AG04449 (cell line): ENCODE data around the gene RHO.

Experiments used
- CTCF ChIA-PET: fragments of 350-600 bp; formaldehyde crosslinking; extraction: SDS; loops from one replicate; lab custom pipeline; 2021; ENCODE audit warnings: antibody characterized with exemption; lab: Yijun Ruan, JAX
- POLR2A ChIA-PET: fragments of 400-600, 350-600 bp; formaldehyde crosslinking; extraction: SDS; loops from one replicate; lab custom pipeline; 2020; ENCODE audit warnings: antibody characterized with exemption, inconsistent platforms; lab: Yijun Ruan, JAX
- DNase-seq: peaks from one replicate; pipeline ENCODE4 v3.0.0-alpha.2; 2010; ENCODE audit warnings: low read depth, low spot score
- H3K4me3 ChIP-seq: 2 replicates; pipeline ENCODE4 v1.5.1; 2011; ENCODE audit warnings: low read depth, mild to moderate bottlenecking, control low read depth, low read length
- TF ChIP-seq, protein P1 (sequence below): IDR thresholded peaks from one replicate; pipeline ENCODE4 v1.5.1; 2011; ENCODE audit warnings: mild to moderate bottlenecking, moderate library complexity, low read length, control low read depth, inconsistent platforms; ENCODE audit not compliant: insufficient read depth; ENCODE audit errors: missing control alignments

Gene RHO

DNA sequence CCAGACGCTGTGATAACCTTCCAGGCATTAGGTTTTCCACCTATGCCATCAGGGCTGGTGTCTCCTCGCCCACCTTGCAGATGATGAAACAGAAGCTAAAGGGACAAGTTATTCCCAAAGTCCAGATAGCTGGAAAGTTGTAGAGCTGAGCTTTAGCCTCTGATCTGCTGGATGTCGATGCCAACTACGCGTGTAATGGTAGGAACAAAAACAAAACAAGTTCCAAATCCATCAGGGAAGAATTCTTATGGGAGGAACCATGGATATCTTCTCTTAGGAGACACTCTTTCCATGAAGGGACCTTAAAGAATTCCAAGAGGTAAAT is 28.1 kb upstream of the RHO start:
- TF ChIP-seq, protein P1, sequence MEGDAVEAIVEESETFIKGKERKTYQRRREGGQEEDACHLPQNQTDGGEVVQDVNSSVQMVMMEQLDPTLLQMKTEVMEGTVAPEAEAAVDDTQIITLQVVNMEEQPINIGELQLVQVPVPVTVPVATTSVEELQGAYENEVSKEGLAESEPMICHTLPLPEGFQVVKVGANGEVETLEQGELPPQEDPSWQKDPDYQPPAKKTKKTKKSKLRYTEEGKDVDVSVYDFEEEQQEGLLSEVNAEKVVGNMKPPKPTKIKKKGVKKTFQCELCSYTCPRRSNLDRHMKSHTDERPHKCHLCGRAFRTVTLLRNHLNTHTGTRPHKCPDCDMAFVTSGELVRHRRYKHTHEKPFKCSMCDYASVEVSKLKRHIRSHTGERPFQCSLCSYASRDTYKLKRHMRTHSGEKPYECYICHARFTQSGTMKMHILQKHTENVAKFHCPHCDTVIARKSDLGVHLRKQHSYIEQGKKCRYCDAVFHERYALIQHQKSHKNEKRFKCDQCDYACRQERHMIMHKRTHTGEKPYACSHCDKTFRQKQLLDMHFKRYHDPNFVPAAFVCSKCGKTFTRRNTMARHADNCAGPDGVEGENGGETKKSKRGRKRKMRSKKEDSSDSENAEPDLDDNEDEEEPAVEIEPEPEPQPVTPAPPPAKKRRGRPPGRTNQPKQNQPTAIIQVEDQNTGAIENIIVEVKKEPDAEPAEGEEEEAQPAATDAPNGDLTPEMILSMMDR: no peak
- CTCF ChIA-PET: interaction anchor here (0.6 to 1.5 kb wide), 3 partner anchors 10 to 325 kb away, joined by 3 to 6 read pairs (median 3); no protein-coding TSS in a partner anchor
- POLR2A ChIA-PET: no interaction called here
- no peak overlapping the region for H3K4me3 ChIP-seq
- DNase-seq: no peak

DNA sequence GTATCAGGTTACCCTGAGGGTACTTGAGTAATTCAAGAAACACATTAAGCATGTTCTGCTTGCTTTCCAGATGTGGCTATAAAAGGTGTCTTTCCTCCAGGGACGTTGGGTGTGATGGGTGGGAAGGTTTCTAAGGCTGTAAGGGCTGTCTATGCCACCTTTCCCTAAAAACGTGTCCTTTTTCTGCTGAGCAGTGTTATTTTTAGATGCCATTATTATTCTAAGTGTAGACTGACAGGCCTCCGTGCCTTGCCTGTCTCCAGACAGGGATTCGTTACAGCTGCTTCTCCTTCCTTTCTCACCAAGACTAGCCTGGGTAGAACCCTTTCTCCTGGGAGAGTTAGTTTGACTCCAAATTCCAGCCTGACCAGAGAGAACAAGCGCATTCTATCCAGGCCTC is 26.8 kb upstream of the RHO start:
- POLR2A ChIA-PET: no interaction called here
- TF ChIP-seq, protein P1: no peak
- H3K4me3 ChIP-seq: no peak overlapping the region
- CTCF ChIA-PET: interaction anchor here (1.0 to 2.7 kb wide), 3 partner anchors 9 to 12 kb away, joined by 4 to 12 read pairs (median 6); no protein-coding TSS in a partner anchor
- DNase-seq: no peak

DNA sequence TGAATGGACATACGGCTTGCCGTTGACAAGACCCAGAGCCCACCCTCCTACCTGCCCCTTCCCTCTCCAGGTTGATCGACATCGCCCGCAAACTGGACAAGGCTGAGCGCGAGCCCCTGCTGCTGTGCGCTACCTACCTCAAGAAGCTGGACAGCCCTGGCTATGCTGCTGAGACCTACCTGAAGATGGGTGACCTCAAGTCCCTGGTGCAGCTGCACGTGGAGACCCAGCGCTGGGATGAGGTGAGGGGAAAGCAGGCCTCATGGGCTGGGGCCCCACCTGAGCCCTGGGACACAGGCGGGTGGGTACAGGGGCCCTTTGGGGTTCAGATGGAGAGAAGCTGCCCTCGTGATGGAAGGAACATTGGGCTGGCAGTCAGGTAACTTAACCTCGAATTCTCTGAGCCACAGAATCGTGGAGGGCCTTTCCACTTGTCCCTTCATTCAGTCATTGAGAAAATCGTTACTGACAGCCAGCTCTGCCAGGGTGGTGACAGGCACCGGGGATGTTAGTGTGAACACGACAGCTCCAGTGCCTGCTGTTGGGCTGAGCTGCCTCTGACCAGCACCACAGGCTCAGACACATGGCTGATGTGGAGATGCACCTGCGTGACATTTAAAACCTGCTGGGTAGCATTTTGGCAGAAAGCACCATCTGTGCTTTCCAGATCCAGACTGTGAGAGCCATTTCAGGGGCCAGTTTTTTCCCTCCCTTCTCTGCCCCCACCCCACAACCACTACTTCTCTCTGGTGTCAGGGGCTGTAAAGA is 25.6 kb upstream of the RHO start:
- no peak overlapping the region for H3K4me3 ChIP-seq
- CTCF ChIA-PET: interaction anchor here (1.0 to 2.7 kb wide), 3 partner anchors 10 to 327 kb away, joined by 3 to 12 read pairs (median 4); no protein-coding TSS in a partner anchor
- POLR2A ChIA-PET: interaction anchor here (0.7 kb wide), 1 partner anchor 111 kb away, joined by 3 read pairs; no protein-coding TSS in a partner anchor
- no peak for DNase-seq
- TF ChIP-seq, protein P1: no peak

DNA sequence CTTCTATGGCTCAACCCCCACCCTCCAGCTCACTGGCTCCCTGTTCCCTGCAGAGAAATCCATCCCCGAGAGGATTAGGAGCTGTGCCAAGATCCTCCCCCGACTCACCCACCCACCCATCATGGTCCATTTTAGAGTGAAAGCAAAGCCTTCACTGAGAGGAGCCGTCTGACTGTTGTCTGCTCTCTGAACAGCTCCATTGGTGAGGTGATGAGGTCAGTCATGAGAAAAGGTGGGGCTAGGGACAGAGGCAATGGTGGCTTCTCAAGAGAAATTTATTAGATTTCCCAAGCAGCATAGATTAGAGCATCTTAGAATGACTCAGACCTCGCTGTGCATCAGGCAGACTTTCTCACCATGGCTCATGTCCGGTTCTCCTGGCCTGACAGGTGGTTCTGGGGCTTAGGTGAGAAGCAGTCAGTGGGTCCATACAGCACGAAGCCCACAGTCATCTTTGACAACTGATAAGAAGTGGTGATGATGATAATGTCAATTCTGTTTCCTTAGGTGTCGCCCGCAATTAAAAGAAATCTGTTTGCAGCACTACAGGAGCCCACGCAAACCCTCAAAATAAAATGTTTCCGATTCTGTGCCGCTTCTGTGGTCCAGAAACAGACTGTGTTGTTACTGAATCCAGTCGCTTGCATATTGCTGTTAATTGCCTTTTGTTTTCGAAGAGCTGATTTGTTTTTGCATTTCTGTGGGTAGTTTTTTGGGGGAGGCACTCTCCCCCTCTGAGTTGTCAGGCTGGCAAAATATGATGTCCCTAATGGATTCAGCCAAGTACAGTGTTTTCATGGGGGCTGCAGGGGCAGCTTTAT is 24.8 kb upstream of the RHO start:
- TF ChIP-seq, protein P1: no peak
- no peak overlapping the region for H3K4me3 ChIP-seq
- DNase-seq: no peak
- ChIA-PET POLR2A (no interaction called here), CTCF (interaction anchor here (1.2 to 2.7 kb wide), 3 partner anchors 11 to 326 kb away, joined by 3 to 12 read pairs (median 3); no protein-coding TSS in a partner anchor)

DNA sequence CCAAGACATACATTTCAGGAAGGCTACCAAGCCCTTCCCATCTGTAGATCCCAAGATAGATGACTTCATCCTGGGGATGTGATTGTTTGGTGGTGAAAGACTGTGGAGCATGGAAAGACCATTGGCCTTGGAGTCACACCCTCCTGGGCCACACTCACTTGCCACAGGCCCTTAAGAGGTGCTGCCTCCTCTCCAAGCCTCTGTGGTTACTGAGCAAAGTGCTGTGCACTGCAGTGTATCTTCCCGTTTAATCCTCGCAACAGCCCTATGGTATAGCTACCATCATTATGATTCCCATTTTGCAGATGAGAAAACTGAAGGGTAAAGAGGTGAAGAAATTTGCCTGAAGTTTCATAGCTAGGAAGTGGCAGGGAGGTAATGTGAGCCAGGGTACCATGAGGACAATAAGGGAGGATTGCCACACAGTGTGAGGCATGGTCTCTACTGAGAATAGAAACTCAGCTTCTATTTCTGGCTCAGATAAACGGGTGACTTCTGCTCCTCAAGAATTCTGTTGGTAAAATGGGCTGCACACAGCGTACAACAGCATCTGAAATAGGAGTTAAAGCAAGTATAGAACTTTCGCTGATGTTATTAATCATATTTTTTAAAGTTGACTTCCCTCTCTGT is 23.9 kb upstream of the RHO start:
- no peak for DNase-seq
- ChIA-PET POLR2A (no interaction called here), CTCF (interaction anchor here (1.5 to 2.7 kb wide), 2 partner anchors 12 to 14 kb away, joined by 3 to 12 read pairs; no protein-coding TSS in a partner anchor)

More for the DNA sequence above, 23.9 kb upstream of the RHO start:
- TF ChIP-seq, protein P1: no peak
- H3K4me3 ChIP-seq: no peak overlapping the region
